IPS-11a (cell line): Measurements from ENCODE around the gene PTPRT.

ENCODE experiments used
- H3K4me3 ChIP-seq: one replicate; pipeline ENCODE4 v1.5.1; 2013; ENCODE audit warnings: low read depth, low read length, control low read depth

The PTPRT gene

GRCh38 chr20:43123180-43123579 is 66.5 kb downstream of the PTPRT start:
- no peak overlapping the region for H3K4me3 ChIP-seq

GRCh38 chr20:43119720-43120119 is 70.0 kb downstream of the PTPRT start:
- H3K4me3 ChIP-seq: no peak overlapping the region

GRCh38 chr20:43102394-43102793 is 87.3 kb downstream of the PTPRT start:
- no peak overlapping the region for H3K4me3 ChIP-seq

GRCh38 chr20:43096931-43097260 is 92.8 kb downstream of the PTPRT start:
- H3K4me3 ChIP-seq: no peak overlapping the region

GRCh38 chr20:43096126-43096930 is 93.4 kb downstream of the PTPRT start:
- no peak overlapping the region for H3K4me3 ChIP-seq

GRCh38 chr20:43095034-43095433 is 94.7 kb downstream of the PTPRT start:
- H3K4me3 ChIP-seq: no peak overlapping the region

- H3K4me3 ChIP-seq: no peak overlapping the region
These were observed 97.2 kb downstream of the PTPRT start for GRCh38 chr20:43092386-43093088.

GRCh38 chr20:43068482-43068881 is 121.2 kb downstream of the PTPRT start:
- no peak overlapping the region for H3K4me3 ChIP-seq

- H3K4me3 ChIP-seq: no peak overlapping the region
These were observed 123.6 kb downstream of the PTPRT start for GRCh38 chr20:43066125-43066524.

- no peak overlapping the region for H3K4me3 ChIP-seq
These were observed 124.4 kb downstream of the PTPRT start for GRCh38 chr20:43065299-43065698.

GRCh38 chr20:43058077-43058476 is 131.6 kb downstream of the PTPRT start:
- no peak overlapping the region for H3K4me3 ChIP-seq

GRCh38 chr20:43057317-43057716 is 132.4 kb downstream of the PTPRT start:
- no peak overlapping the region for H3K4me3 ChIP-seq

- no peak overlapping the region for H3K4me3 ChIP-seq
These were observed 134.4 kb downstream of the PTPRT start for GRCh38 chr20:43055181-43055884.

GRCh38 chr20:43052532-43052931 is 137.2 kb downstream of the PTPRT start:
- H3K4me3 ChIP-seq: no peak overlapping the region

GRCh38 chr20:43046966-43047365 is 142.7 kb downstream of the PTPRT start:
- H3K4me3 ChIP-seq: no peak overlapping the region

- H3K4me3 ChIP-seq: no peak overlapping the region
These were observed 145.8 kb downstream of the PTPRT start for GRCh38 chr20:43043887-43044286.

- no peak overlapping the region for H3K4me3 ChIP-seq
These were observed 149.3 kb downstream of the PTPRT start for GRCh38 chr20:43040427-43040826.

- H3K4me3 ChIP-seq: no peak overlapping the region
These were observed 151.9 kb downstream of the PTPRT start for GRCh38 chr20:43037605-43038309.

GRCh38 chr20:43034981-43035724 is 154.6 kb downstream of the PTPRT start:
- no peak overlapping the region for H3K4me3 ChIP-seq

- no peak overlapping the region for H3K4me3 ChIP-seq
These were observed 157.2 kb downstream of the PTPRT start for GRCh38 chr20:43032459-43032858.

GRCh38 chr20:43029176-43029575 is 160.5 kb downstream of the PTPRT start:
- no peak overlapping the region for H3K4me3 ChIP-seq
